Activated CD8-positive, alpha-beta memory T cell treated with anti-CD3 and anti-CD28 coated beads, Interleukin-2, amount 50 U/mL, for 24 hours (primary cell): Measurements from ENCODE around the gene PCDHGA2.
"Not testable (repeated sequence)": the region's sequence is repeated elsewhere in the genome, so short reads cannot be mapped to it uniquely, and the experiment has no call there.

Experiments
- DNase-seq: peaks from one replicate; pipeline ENCODE4 v3.0.0-alpha.2; 2020; ENCODE audit errors: extremely low read depth

PCDHGA2 gene

DNA sequence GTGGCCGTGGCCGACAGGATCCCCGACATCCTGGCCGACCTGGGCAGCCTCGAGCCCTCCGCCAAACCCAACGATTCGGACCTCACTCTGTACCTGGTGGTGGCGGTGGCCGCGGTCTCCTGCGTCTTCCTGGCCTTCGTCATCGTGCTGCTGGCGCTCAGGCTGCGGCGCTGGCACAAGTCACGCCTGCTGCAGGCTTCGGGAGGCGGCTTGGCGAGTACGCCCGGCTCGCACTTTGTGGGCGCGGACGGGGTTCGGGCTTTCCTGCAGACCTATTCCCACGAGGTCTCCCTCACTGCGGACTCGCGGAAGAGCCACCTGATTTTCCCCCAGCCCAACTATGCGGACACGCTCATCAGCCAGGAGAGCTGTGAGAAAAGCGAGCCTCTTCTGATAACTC lies 7.5 kb downstream of the PCDHGA2 start:
- DNase-seq: not testable (repeated sequence)

DNA sequence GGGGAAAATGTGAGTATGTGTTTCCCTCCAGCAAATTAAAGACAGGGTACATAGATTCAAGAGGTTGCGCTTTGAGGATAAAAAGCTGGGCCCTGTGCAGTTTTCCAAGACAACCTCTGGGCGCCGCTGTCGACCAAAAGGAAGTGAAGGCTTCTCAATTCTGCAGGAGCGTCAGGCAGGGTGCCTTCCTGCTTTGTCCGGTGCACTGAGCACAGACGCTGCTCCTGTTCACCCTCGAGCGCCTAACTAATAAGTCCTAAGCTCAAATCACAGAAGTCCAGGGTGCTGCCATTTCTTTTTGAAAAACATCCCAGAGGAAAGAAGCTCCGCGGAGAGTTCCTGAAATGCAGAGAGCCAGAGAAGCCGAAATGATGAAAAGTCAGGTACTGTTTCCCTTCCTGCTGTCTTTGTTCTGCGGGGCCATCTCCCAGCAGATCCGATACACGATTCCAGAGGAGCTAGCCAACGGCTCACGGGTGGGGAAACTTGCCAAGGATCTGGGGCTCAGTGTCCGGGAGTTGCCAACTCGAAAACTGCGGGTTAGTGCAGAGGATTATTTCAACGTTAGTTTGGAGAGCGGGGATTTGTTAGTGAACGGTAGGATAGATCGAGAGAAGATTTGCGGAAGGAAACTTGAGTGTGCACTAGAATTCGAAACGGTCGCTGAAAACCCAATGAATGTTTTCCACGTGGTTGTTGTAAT lies 11.5 kb downstream of the PCDHGA2 start, which contains the start of gene PCDHGB1:
Gene PCDHGB1, plus strand, starts transcription at position 183 of the 703 bp plus-strand sequence. Its CDS starts 162 bp downstream, at position 345.
- DNase-seq: no peak

- no peak for DNase-seq
These were observed 13.0 kb downstream of the PCDHGA2 start for GRCh38 chr5:141351591-141351990.

GRCh38 chr5:141354900-141355469 lies 16.4 kb downstream of the PCDHGA2 start, which contains the start of gene PCDHGA4:
Gene PCDHGA4, plus strand, starts transcription at chr5:141355021. Its CDS starts 87 bp downstream, at chr5:141355108.
- no peak for DNase-seq

- no peak for DNase-seq
These were observed 17.1 kb downstream of the PCDHGA2 start for GRCh38 chr5:141355641-141356040.

GRCh38 chr5:141356133-141356532 lies 17.6 kb downstream of the PCDHGA2 start:
- DNase-seq: no peak

DNA sequence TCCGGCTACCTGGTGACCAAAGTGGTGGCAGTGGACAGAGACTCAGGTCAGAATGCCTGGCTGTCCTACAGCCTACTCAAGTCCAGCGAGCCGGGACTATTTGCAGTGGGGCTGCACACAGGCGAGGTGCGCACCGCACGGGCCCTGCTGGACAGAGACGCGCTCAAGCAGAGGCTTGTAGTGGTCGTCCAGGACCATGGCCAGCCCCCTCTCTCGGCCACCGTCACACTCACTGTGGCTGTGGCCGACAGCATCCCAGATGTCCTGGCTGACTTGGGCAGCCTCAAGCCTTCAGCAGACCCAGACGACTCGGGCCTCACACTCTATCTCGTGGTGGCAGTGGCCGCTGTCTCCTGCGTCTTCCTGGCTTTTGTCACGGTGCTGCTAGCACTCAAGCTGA lies 18.4 kb downstream of the PCDHGA2 start:
- no peak for DNase-seq

DNA sequence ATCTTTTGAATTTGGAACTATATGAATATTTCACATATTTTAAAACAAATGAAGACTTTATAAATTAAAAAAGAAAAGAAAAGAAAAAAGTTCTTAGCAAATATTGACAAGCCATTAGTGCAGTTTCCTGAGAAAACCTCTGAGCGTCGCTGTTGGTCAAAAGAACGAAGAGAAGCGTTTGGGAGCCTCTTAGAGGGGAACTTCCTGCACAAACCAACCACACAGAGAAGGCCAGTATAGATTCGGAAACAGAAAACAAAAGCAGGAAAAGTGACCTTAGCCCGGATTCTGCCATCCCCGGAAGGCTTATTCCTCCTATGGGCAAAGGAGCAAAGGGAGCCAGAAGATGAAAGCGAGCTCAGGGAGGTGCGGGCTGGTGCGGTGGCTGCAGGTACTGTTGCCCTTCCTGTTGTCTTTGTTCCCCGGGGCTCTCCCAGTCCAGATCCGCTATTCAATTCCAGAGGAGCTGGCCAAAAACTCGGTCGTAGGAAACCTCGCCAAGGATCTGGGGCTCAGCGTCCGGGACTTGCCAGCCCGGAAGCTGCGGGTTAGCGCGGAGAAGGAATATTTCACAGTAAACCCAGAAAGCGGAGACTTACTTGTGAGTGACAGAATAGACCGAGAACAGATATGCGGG lies 21.3 kb downstream of the PCDHGA2 start, which contains the start of gene PCDHGB2:
Gene PCDHGB2, plus strand, starts transcription at position 205 of the 637 bp plus-strand sequence. Its CDS starts 142 bp downstream, at position 347.
- DNase-seq: no peak

DNA sequence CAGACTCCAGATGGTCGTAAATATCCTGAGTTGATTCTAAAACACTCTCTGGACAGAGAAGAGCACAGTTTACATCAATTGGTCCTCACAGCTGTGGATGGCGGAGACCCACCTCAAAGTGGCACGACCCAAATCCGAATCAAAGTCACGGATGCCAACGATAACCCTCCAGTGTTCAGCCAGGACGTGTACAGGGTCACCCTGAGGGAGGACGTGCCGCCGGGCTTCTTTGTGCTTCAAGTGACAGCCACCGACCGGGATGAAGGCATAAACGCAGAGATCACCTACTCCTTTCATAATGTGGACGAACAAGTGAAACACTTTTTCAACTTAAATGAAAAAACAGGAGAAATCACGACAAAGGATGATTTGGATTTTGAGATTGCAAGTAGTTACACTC lies 22.1 kb downstream of the PCDHGA2 start:
- DNase-seq: no peak

DNA sequence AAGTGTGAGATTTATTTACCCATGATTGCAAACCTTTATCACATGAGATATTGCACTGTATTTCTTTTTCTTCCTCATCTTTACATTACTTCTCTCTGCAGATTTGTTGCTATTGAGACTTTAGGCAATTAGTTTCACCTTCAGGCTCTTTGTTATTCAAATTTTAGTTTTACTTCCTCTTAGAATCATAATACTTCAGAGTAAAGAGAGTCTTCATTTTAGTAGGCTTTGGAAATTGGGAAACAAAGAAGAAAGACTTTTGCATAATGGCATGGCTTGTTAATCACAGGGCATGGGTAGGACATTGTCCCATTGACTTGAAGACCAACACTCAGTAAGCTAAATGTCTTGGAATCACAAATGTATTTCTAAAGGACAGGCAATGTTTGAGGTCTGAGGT lies 24.2 kb downstream of the PCDHGA2 start:
- DNase-seq: no peak

DNA sequence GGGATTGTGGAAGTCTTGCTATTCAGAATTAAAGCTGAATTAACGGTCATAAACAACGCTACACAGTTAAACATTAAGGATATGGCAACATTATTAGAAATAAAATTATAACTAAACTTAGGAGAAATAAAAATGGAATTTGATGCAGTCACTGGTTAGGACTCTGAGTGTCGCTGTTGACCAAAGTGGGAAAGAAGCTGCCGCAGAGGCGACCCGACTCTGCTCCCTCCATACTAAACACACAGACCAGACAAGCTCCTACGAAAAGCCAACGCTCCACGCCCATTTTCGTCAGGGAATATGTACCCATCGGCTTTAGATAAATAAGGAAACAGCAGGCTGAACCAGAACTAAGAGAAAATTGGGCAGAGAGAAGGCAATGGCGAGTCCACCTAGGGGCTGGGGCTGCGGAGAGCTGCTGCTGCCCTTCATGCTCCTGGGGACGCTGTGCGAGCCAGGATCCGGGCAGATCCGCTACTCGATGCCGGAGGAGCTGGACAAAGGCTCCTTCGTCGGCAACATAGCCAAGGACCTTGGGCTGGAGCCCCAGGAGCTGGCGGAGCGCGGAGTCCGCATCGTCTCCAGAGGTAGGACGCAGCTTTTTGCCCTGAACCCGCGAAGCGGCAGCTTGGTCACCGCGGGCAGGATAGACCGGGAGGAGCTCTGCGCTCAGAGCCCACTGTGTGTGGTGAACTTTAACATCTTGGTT lies 25.5 kb downstream of the PCDHGA2 start, which contains the start of gene PCDHGA5:
Gene PCDHGA5, plus strand, starts transcription at position 211 of the 709 bp plus-strand sequence. Its CDS starts 169 bp downstream, at position 380.
- no peak for DNase-seq

GRCh38 chr5:141366016-141366896 lies 27.7 kb downstream of the PCDHGA2 start:
- no peak for DNase-seq

DNA sequence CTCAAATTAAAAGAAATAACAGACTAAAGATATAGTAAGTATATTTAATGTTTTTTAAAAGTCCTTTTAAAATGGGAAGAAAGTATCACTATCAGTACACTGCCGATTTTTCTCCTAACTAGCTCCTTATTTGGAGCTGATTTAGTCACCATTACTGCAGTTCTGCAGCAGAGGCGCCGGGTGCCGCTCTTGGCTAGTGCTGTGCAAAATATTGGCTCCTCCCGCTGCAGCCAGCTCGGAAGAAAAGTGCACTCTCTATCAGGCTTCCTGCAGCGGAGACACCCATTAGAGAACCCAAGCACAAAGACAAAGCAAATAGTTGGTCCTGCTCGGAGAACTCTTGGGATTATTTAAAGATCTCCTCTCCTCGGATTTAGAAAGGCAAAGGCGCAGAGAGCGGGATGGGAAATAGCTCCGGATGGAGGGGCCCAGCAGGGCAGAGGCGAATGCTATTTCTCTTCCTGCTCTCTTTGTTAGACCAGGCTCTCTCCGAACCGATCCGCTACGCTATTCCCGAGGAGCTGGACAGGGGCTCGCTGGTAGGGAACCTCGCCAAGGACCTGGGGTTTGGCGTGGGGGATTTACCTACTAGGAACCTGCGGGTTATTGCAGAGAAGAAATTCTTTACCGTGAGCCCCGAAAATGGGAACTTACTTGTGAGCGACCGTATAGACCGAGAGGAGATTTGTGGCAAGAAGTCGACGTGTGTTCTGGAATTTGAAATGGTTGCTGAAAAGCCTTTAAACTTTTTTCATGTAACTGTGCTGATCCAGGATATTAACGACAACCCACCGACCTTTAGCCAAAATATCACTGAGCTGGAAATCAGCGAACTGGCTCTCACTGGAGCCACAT lies 31.7 kb downstream of the PCDHGA2 start, which contains the start of gene PCDHGB3:
Gene PCDHGB3, plus strand, starts transcription at position 249 of the 855 bp plus-strand sequence. Its CDS starts 153 bp downstream, at position 402.
- no peak for DNase-seq

DNA sequence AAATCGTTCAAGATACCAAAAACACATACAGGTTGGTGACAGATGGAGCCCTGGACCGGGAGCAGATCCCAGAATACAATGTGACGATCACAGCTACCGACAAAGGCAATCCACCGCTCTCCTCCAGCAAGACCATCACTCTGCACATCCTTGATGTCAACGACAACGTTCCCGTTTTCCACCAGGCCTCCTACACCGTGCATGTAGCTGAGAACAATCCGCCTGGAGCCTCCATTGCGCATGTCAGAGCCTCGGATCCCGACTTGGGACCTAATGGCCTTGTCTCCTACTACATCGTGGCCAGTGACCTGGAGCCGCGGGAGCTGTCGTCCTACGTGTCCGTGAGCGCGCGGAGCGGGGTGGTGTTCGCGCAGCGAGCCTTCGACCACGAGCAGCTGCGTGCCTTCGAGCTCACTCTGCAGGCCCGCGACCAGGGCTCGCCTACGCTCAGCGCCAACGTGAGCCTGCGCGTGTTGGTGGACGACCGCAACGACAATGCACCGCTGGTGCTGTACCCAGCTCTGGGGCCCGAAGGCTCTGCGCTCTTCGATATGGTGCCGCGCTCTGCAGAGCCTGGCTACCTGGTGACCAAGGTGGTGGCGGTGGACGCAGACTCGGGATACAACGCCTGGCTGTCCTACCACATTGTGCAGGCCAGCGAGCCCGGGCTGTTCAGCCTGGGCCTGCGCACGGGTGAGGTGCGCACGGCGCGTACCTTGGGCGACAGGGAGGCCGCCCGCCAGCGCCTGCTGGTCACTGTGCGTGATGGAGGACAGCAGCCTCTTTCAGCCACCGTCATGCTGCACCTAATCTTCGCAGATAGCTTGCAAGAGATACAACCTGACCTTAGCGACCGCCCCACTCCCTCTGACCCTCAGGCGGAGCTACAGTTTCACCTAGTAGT lies 33.3 kb downstream of the PCDHGA2 start:
- DNase-seq: no peak

GRCh38 chr5:141373673-141374317 lies 35.2 kb downstream of the PCDHGA2 start, which contains the start of gene PCDHGA6:
Gene PCDHGA6, plus strand, starts transcription at chr5:141373891. Its CDS starts 193 bp downstream, at chr5:141374084.
- DNase-seq: no peak

DNA sequence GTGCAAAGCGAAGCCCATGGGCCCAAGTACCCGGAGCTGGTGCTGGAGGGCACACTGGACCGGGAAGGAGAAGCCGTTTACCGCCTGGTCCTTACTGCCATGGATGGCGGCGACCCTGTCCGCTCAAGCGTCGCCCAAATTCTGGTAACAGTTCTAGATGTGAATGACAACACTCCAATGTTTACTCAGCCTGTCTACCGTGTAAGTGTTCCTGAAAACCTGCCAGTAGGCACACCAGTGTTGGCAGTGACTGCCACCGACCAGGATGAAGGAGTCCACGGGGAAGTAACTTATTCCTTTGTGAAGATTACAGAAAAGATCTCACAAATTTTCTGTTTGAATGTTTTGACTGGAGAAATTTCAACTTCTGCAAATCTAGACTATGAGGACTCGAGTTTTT lies 36.1 kb downstream of the PCDHGA2 start:
- DNase-seq: no peak

- not testable (repeated sequence) for DNase-seq
These were observed 37.0 kb downstream of the PCDHGA2 start for GRCh38 chr5:141375444-141376155.
